ENCODE measurements around the gene TMPRSS3.

The TMPRSS3 gene

GRCh38 chr21:42387164-42387563, 8.7 kb downstream of the TMPRSS3 start:
- DNase-seq = no peak

GRCh38 chr21:42386034-42386591, 9.7 kb downstream of the TMPRSS3 start:
- no peak for DNase-seq

- no peak for DNase-seq
Observed at GRCh38 chr21:42385619-42386018, 10.2 kb downstream of the TMPRSS3 start.

- no peak for DNase-seq
Observed at GRCh38 chr21:42384989-42385388, 10.9 kb downstream of the TMPRSS3 start.

- DNase-seq = no peak
Observed at GRCh38 chr21:42384156-42384945, 11.5 kb downstream of the TMPRSS3 start.

- no peak for DNase-seq
Observed at GRCh38 chr21:42383331-42383730, 12.5 kb downstream of the TMPRSS3 start.

GRCh38 chr21:42382915-42383314, 12.9 kb downstream of the TMPRSS3 start:
- DNase-seq = no peak

GRCh38 chr21:42381347-42381984, 14.4 kb downstream of the TMPRSS3 start:
- peak; percentile 37 to 53 for DNase-seq

GRCh38 chr21:42379426-42380215, 16.2 kb downstream of the TMPRSS3 start:
- no peak for DNase-seq

GRCh38 chr21:42378418-42378817, 17.4 kb downstream of the TMPRSS3 start:
- no peak for DNase-seq

- no peak for DNase-seq
Observed at GRCh38 chr21:42377951-42378340, 17.9 kb downstream of the TMPRSS3 start.

GRCh38 chr21:42377211-42377950, 18.5 kb downstream of the TMPRSS3 start:
- no peak for DNase-seq

- DNase-seq = no peak
Observed at GRCh38 chr21:42376338-42376982, 19.4 kb downstream of the TMPRSS3 start.

- no peak for DNase-seq
Observed at GRCh38 chr21:42375966-42376337, 19.9 kb downstream of the TMPRSS3 start.

GRCh38 chr21:42375506-42375905, 20.3 kb downstream of the TMPRSS3 start:
- DNase-seq = no peak

- no peak for DNase-seq
Observed at GRCh38 chr21:42374864-42375499, 20.9 kb downstream of the TMPRSS3 start.

GRCh38 chr21:42374457-42374856, 21.4 kb downstream of the TMPRSS3 start:
- no peak for DNase-seq

- no peak for DNase-seq
Observed at GRCh38 chr21:42373908-42374455, 21.9 kb downstream of the TMPRSS3 start.

GRCh38 chr21:42373196-42373907, 22.5 kb downstream of the TMPRSS3 start:
- peak; percentile 55 to 59 for DNase-seq

GRCh38 chr21:42370894-42371654, 24.8 kb downstream of the TMPRSS3 start:
- DNase-seq = no peak

All from activated CD4-positive, alpha-beta T cell treated with anti-CD3 and anti-CD28 coated beads, Interleukin-2, amount 50 U/mL, for 48 hours (primary cell).